SK-N-SH (cell line): ENCODE results near the gene CADM1. TPM values are rescaled to one million over a fixed set of nuclear protein-coding genes. Genes with fewer than 3 reads are reported as not detected.

Experiments used
- CTCF ChIA-PET: fragments of 300-600, 350-600 bp; formaldehyde crosslinking; extraction: SDS; loops from one replicate; lab custom pipeline; 2021; lab: Yijun Ruan, JAX
- POLR2A ChIA-PET: fragments of 350-600 bp; sonication (Branson Sonifier 250); formaldehyde crosslinking; extraction: SDS; loops from one replicate; lab custom pipeline; 2020; ENCODE audit warnings: antibody characterized with exemption, inconsistent platforms; lab: Yijun Ruan, JAX
- DNase-seq: peaks from one replicate; pipeline ENCODE4 v3.0.0; 2012
- H2AFZ ChIP-seq: fragments of 200-600 bp; sonication (generic); 2 replicates; pipeline ENCODE4 v1.8.1; 2016; ENCODE audit warnings: antibody characterized with exemption, mild to moderate bottlenecking, low read depth
- H3F3A ChIP-seq: fragments of 200-600 bp; sonication (generic); replicated peaks from 2 replicates; pipeline ENCODE3; 2016; ENCODE audit warnings: antibody characterized with exemption, mild to moderate bottlenecking; ENCODE audit not compliant: insufficient read depth
- H3K27ac ChIP-seq, 2 experiments: fragments of 200-500 bp in 1 of 2; fragments of 200-600 bp in 1 of 2; sonication (Bioruptor generic) in 1 of 2; sonication (generic), shearing (Covaris generic) in 1 of 2; 2 replicates each; pipeline versions ENCODE4 v1.5.1 to v1.6.1; 2014 to 2016; ENCODE audit warnings: low read depth in 2 of 2, inconsistent platforms in 1 of 2, low read length in 1 of 2, mild to moderate bottlenecking in 1 of 2, mixed read lengths in 1 of 2
- H3K27me3 ChIP-seq: fragments of 200-600 bp; sonication (generic), shearing (Covaris generic); 2 replicates; pipeline ENCODE4 v1.6.1; 2016; ENCODE audit warnings: mixed run types; ENCODE audit not compliant: insufficient read depth
- H3K36me3 ChIP-seq, 2 experiments: fragments of 200-500 bp in 1 of 2; fragments of 200-600 bp in 1 of 2; sonication (Bioruptor generic) in 1 of 2; sonication (generic) in 1 of 2; replicated peaks in 1 of 2; 2 replicates each; pipeline versions ENCODE3 to v1.5.1; 2014 to 2016; ENCODE audit warnings: low read length in 1 of 2, mild to moderate bottlenecking in 1 of 2; ENCODE audit not compliant: insufficient read depth in 2 of 2, control insufficient read depth in 1 of 2
- H3K4me1 ChIP-seq, 2 experiments: fragments of 200-500 bp in 1 of 2; fragments of 200-600 bp in 1 of 2; sonication (Bioruptor generic) in 1 of 2; sonication (generic), shearing (Covaris generic) in 1 of 2; 2 replicates each; pipeline versions ENCODE4 v1.5.1 to v1.6.1; 2014 to 2016; ENCODE audit warnings: low read depth in 1 of 2, low read length in 1 of 2, mixed run types in 1 of 2; ENCODE audit not compliant: insufficient read depth in 2 of 2, control insufficient read depth in 1 of 2
- H3K4me2 ChIP-seq: fragments of 200-600 bp; sonication (generic), shearing (Covaris generic); 2 replicates; pipeline ENCODE4 v1.6.1; 2017; ENCODE audit warnings: mixed run types
- H3K4me3 ChIP-seq, 2 experiments: fragments of 200-500 bp in 1 of 2; fragments of 200-600 bp in 1 of 2; sonication (Bioruptor generic) in 1 of 2; sonication (generic), shearing (Covaris generic) in 1 of 2; 2 replicates each; pipeline versions ENCODE4 v1.5.1 to v1.8.1; 2014 to 2016; ENCODE audit warnings: low read depth in 2 of 2, inconsistent platforms in 1 of 2, low read length in 1 of 2, mild to moderate bottlenecking in 1 of 2, mixed read lengths in 1 of 2, moderate library complexity in 1 of 2
- H3K79me2 ChIP-seq: fragments of 200-600 bp; sonication (generic); 2 replicates; pipeline ENCODE4 v1.8.1; 2017; ENCODE audit warnings: mild to moderate bottlenecking; ENCODE audit not compliant: insufficient read depth
- H3K9ac ChIP-seq: fragments of 200-600 bp; sonication (generic); 2 replicates; pipeline ENCODE4 v1.6.1; 2017; ENCODE audit warnings: mixed run types
- H3K9me2 ChIP-seq: fragments of 200-600 bp; sonication (generic); 2 replicates; pipeline ENCODE4 v1.6.1; 2017; ENCODE audit warnings: mixed run types
- H3K9me3 ChIP-seq: fragments of 200-600 bp; sonication (generic); 2 replicates; pipeline ENCODE4 v1.6.1; 2017; ENCODE audit warnings: mixed run types, mild to moderate bottlenecking, moderate library complexity
- H4K20me1 ChIP-seq: fragments of 200-600 bp; sonication (generic); 2 replicates; pipeline ENCODE4 v1.6.1; 2017; ENCODE audit warnings: mild to moderate bottlenecking, mixed run types; ENCODE audit not compliant: insufficient read depth
- ELF1 ChIP-seq: IDR thresholded peaks from 2 replicates; pipeline ENCODE4 v1.4.0; 2012
- EZH2phosphoT487 ChIP-seq: fragments of 200-600 bp; sonication (generic); IDR thresholded peaks from 2 replicates; pipeline ENCODE4 v1.6.1; 2017; ENCODE audit warnings: low read depth, mixed run types, mild to moderate bottlenecking, antibody characterized with exemption, moderate library complexity, borderline replicate concordance
- FOXJ3 ChIP-seq: sonication (generic); formaldehyde crosslinking; IDR thresholded peaks from 2 replicates; pipeline ENCODE4 v1.5.1; 2020; ENCODE audit warnings: mild to moderate bottlenecking, missing genetic modification reagents
- FOXM1 ChIP-seq: IDR thresholded peaks from 2 replicates; pipeline ENCODE4 v1.4.0; 2012; ENCODE audit warnings: low read depth, mild to moderate bottlenecking
- GATA2 ChIP-seq: sonication (generic); formaldehyde crosslinking; IDR thresholded peaks from 2 replicates; pipeline ENCODE4 v1.5.0; 2020; ENCODE audit warnings: mild to moderate bottlenecking, missing genetic modification reagents
- POLR2AphosphoS5 ChIP-seq: IDR thresholded peaks from 2 replicates; pipeline ENCODE4 v1.6.1; 2012; ENCODE audit warnings: low read depth, low read length
- RFX5 ChIP-seq: IDR thresholded peaks from 2 replicates; pipeline ENCODE4 v1.6.1; 2012; ENCODE audit warnings: mild to moderate bottlenecking, improper control_type of control experiment, low read length
- RXRA ChIP-seq: IDR thresholded peaks from 2 replicates; pipeline ENCODE4 v1.4.0; 2012; ENCODE audit warnings: low read depth, mild to moderate bottlenecking, borderline replicate concordance
- SMC3 ChIP-seq: IDR thresholded peaks from 2 replicates; pipeline ENCODE4 v1.6.1; 2012; ENCODE audit warnings: low read depth, low read length, improper control_type of control experiment
- TCF12 ChIP-seq: IDR thresholded peaks from 2 replicates; pipeline ENCODE4 v1.4.0; 2012
- TEAD4 ChIP-seq: IDR thresholded peaks from 2 replicates; pipeline ENCODE4 v1.4.0; 2012; ENCODE audit warnings: mild to moderate bottlenecking, borderline replicate concordance; ENCODE audit not compliant: insufficient read depth
- YY1 ChIP-seq: IDR thresholded peaks from 2 replicates; pipeline ENCODE4 v1.4.0; 2012; ENCODE audit warnings: low read depth, mild to moderate bottlenecking
- WGBS: methylation state at CpG from one replicate; pipeline ENCODE4 v1.1.6; 2017; ENCODE audit warnings: low lambda C conversion rate; 5-methylcytosine and 5-hydroxymethylcytosine counted together
- polyA plus RNA-seq, 3 experiments: library from polyadenylated mRNA; depleted of rRNA; stranded (reverse); fragments of >200 nt; gene quantifications; 2 replicates each; pipeline ENCODE4 v1.2.3, GENCODE V29; 2012
- TF ChIP-seq, protein P1 (sequence below): fragments of 150-350 bp; IDR thresholded peaks from 2 replicates; pipeline ENCODE4 v1.6.1; 2017; ENCODE audit warnings: antibody characterized with exemption, low read length, low read depth, borderline replicate concordance
- TF ChIP-seq, protein P2 (sequence below): IDR thresholded peaks from 2 replicates; pipeline ENCODE4; 2012
- TF ChIP-seq, protein P3 (sequence below): IDR thresholded peaks from 2 replicates; pipeline ENCODE4 v1.4.0; 2012; ENCODE audit warnings: low read depth, borderline replicate concordance
- TF ChIP-seq, protein P4 (sequence below): IDR thresholded peaks from 2 replicates; pipeline ENCODE4 v1.4.0; 2012; ENCODE audit warnings: low read depth, borderline replicate concordance

CADM1 gene
- polyA plus RNA-seq, 1 of the 3 experiments (the other 2 are of a cell fraction) = 7.9 TPM

DNA sequence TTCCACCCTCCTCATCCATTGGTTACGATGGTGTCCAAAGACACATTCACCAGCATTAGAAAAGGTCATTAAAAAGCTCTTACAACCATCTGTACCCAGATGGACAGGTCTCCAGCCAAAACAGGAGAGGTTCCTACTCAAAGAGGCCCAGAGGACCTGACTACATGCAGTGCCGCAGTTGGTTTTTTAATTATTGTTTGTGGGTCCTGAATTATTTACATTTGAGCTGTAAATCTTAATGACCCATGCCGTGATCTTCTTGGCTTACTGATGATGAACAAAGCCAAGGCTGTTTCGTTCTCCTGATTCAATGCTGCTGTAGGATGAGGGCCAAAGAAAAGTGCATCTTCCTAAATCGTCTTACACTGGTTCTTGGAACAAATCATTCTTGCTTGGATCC is 83.7 kb downstream of the CADM1 start:
- ChIA-PET CTCF (interaction anchor here (0.9 to 1.4 kb wide), 3 partner anchors 36 to 80 kb away, joined by 3 to 4 read pairs (median 3); no protein-coding TSS in a partner anchor), POLR2A (no interaction called here)
- WGBS = 72% methylated on average over 5 of the region's 5 CpGs

DNA sequence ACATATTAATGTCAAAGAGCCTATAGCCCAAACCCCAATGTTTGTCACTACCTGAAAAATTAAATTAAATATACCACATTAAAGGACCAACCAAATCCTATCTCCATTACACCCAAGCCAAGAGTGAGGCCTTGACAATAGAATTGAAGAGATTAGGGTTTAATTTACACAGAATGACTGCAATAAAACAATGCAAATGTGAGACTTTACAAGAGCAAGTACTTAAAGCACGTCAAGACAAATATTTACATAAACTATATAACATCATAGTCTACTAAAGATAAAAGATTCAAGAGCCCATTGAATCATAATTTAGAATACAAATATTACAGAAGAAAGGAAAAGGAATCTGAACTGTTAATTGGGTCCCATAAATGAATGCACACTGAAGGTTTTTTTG is 85.6 kb downstream of the CADM1 start:
- no peak overlapping the region for H2AFZ ChIP-seq
- TF ChIP-seq FOXM1 = no peak
- TF ChIP-seq, protein P1, sequence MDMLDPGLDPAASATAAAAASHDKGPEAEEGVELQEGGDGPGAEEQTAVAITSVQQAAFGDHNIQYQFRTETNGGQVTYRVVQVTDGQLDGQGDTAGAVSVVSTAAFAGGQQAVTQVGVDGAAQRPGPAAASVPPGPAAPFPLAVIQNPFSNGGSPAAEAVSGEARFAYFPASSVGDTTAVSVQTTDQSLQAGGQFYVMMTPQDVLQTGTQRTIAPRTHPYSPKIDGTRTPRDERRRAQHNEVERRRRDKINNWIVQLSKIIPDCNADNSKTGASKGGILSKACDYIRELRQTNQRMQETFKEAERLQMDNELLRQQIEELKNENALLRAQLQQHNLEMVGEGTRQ = no peak
- TF ChIP-seq GATA2 (CRISPR knock-in tag) = no peak
- TF ChIP-seq, protein P2, sequence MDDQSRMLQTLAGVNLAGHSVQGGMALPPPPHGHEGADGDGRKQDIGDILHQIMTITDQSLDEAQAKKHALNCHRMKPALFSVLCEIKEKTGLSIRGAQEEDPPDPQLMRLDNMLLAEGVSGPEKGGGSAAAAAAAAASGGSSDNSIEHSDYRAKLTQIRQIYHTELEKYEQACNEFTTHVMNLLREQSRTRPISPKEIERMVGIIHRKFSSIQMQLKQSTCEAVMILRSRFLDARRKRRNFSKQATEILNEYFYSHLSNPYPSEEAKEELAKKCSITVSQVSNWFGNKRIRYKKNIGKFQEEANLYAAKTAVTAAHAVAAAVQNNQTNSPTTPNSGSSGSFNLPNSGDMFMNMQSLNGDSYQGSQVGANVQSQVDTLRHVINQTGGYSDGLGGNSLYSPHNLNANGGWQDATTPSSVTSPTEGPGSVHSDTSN = no peak
- TF ChIP-seq POLR2AphosphoS5 = no peak
- TF ChIP-seq, protein P3, sequence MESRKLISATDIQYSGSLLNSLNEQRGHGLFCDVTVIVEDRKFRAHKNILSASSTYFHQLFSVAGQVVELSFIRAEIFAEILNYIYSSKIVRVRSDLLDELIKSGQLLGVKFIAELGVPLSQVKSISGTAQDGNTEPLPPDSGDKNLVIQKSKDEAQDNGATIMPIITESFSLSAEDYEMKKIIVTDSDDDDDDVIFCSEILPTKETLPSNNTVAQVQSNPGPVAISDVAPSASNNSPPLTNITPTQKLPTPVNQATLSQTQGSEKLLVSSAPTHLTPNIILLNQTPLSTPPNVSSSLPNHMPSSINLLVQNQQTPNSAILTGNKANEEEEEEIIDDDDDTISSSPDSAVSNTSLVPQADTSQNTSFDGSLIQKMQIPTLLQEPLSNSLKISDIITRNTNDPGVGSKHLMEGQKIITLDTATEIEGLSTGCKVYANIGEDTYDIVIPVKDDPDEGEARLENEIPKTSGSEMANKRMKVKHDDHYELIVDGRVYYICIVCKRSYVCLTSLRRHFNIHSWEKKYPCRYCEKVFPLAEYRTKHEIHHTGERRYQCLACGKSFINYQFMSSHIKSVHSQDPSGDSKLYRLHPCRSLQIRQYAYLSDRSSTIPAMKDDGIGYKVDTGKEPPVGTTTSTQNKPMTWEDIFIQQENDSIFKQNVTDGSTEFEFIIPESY = no peak
- no peak for TF ChIP-seq RXRA
- TF ChIP-seq, all 33 proteins: peak for 0
- H3K27ac ChIP-seq = no peak overlapping the region
- H3K9ac ChIP-seq = no peak overlapping the region
- H3F3A ChIP-seq = no peaks in the 10 kb centered on the region
- no peaks in the 10 kb centered on the region for H3K79me2 ChIP-seq
- H3K4me2 ChIP-seq = no peak overlapping the region
- no peaks in the 10 kb centered on the region for H3K36me3 ChIP-seq
- POLR2A ChIA-PET = no interaction called here
- 55% methylated on average over 1 of the region's 1 CpG for WGBS
- H3K27me3 ChIP-seq = no peaks in the 10 kb centered on the region
- H3K4me3 ChIP-seq = no peak overlapping the region
- H4K20me1 ChIP-seq = no peaks in the 10 kb centered on the region
- DNase-seq = no peak
- no peaks in the 10 kb centered on the region for H3K9me3 ChIP-seq
- peaks cover 0 to 33% of the 10 kb centered on the region in 2 experiments; a peak in 2 of 4 replicates for H3K4me1 ChIP-seq
- CTCF ChIA-PET = no interaction called here
- no peaks in the 10 kb centered on the region for H3K9me2 ChIP-seq

More for the DNA sequence above, 83.7 kb downstream of the CADM1 start:
- Histone ChIP-seq H3K79me2 (no peaks in the 10 kb centered on the region), H3K27ac (no peak overlapping the region), H3K4me2 (no peak overlapping the region), H4K20me1 (no peaks in the 10 kb centered on the region), H3K9ac (no peak overlapping the region), H3K27me3 (no peaks in the 10 kb centered on the region), H3K9me3 (no peaks in the 10 kb centered on the region), H3K4me3 (no peak overlapping the region), H3F3A (no peaks in the 10 kb centered on the region), H3K36me3 (no peaks in the 10 kb centered on the region), H3K9me2 (no peaks in the 10 kb centered on the region), H3K4me1 (peaks cover 0 to 35% of the 10 kb centered on the region in 2 experiments; a peak in 2 of 4 replicates), H2AFZ (no peak overlapping the region)
- no peak for DNase-seq
- no peak for TF ChIP-seq SMC3
- no peak for TF ChIP-seq YY1
- TF ChIP-seq, protein P2 = no peak
- TF ChIP-seq ELF1 = no peak
- TF ChIP-seq, protein P4, sequence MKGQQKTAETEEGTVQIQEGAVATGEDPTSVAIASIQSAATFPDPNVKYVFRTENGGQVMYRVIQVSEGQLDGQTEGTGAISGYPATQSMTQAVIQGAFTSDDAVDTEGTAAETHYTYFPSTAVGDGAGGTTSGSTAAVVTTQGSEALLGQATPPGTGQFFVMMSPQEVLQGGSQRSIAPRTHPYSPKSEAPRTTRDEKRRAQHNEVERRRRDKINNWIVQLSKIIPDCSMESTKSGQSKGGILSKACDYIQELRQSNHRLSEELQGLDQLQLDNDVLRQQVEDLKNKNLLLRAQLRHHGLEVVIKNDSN = no peak
- TF ChIP-seq FOXJ3 (CRISPR knock-in tag) = no peak
- TF ChIP-seq RFX5 = no peak
- TF ChIP-seq POLR2AphosphoS5 = no peak
- no peak for TF ChIP-seq TEAD4
- TF ChIP-seq TCF12 = no peak
- TF ChIP-seq EZH2phosphoT487 = no peak
